ENCODE measurements around the gene A4GALT. TPM values are rescaled to one million over a fixed set of nuclear protein-coding genes. Genes with fewer than 3 reads are reported as not detected.

A4GALT gene
- total and polyA plus RNA-seq, 8 donors: 2.7 to 13.2 (median 4.7) TPM

DNA sequence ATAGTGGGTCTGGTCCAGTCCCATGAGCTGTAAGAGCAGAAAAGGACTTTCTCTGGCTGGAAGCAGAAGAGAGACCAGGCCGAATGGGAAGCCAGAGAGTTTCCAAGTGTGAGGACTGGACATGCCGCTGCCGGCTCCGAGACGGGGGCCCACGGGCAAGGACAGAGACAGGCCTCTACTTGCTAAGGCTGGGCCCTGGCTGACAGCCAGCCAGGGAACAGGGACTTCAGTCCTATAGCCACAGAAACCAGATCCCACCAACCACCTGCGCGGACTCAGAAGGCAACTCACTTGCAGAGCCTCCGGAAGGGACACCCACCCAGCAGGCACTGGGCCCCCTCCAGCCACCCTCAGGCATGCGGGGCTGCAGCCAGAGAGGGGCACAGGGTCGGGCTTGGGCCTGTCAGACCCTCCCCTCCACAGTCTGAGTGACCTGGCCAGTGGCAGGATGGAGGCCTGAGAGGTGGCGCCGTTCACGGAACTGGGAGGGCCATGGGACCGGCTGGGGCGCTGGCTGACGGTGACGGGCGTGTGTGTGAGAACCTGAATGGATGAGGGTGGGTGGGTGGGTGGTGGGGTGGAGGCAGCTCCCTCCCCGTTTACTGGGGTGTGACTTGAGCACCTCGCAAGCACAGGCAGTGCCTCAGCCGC is 47.8 kb upstream of the A4GALT start:
- Histone ChIP-seq H3K27me3 (no peaks in the 10 kb centered on the region), H3K36me3 (no peaks in the 10 kb centered on the region), H3K9me3 (no peaks in the 10 kb centered on the region), H3K4me1 (peaks cover 5 to 12% (median 12%) of the 10 kb centered on the region in 3 donors), H3K27ac (no peak overlapping the region), H3K4me3 (no peak overlapping the region)
- TF ChIP-seq CTCF (IDR thresholded peaks at IDR 0.05): no peak
- WGBS, 2 donors: 92 to 96% methylated on average over 21 to 22 of the region's 22 CpGs
- ATAC-seq (no peak), FAIRE-seq (no peak), DNase-seq (peak in 1 of 6 donors; percentile 74)
- intact Hi-C loops (cut with DNase I): no loop called here

- FAIRE-seq (no peak), ATAC-seq (no peak), DNase-seq (no peak)
- Histone ChIP-seq H3K27ac (no peak overlapping the region), H3K4me1 (peaks cover 5 to 12% (median 12%) of the 10 kb centered on the region in 3 donors), H3K27me3 (no peaks in the 10 kb centered on the region), H3K9me3 (no peaks in the 10 kb centered on the region), H3K36me3 (no peaks in the 10 kb centered on the region), H3K4me3 (no peak overlapping the region)
- no peak for TF ChIP-seq CTCF (IDR thresholded peaks at IDR 0.05)
- intact Hi-C loops (cut with DNase I): no loop called here
- 74 to 78% methylated on average over 8 of the region's 8 CpGs for WGBS, 2 donors
Observed at GRCh38 chr22:42766860-42767259, 46.2 kb upstream of the A4GALT start.

- no peak overlapping the region for H3K4me3 ChIP-seq
- H3K4me1 ChIP-seq: peaks cover 0 to 7% (median 7%) of the 10 kb centered on the region in 3 donors
- H3K36me3 ChIP-seq: no peaks in the 10 kb centered on the region
- H3K27ac ChIP-seq: no peak overlapping the region
- no peaks in the 10 kb centered on the region for H3K27me3 ChIP-seq
- DNase-seq (no peak), ATAC-seq (no peak), FAIRE-seq (no peak)
- WGBS, 2 donors: 70 to 72% methylated on average over 11 of the region's 11 CpGs
- TF ChIP-seq CTCF (IDR thresholded peaks at IDR 0.05): no peak
- intact Hi-C loops (cut with DNase I): no loop called here
- H3K9me3 ChIP-seq: no peaks in the 10 kb centered on the region
Observed at GRCh38 chr22:42764895-42765363, 44.3 kb upstream of the A4GALT start.

DNA sequence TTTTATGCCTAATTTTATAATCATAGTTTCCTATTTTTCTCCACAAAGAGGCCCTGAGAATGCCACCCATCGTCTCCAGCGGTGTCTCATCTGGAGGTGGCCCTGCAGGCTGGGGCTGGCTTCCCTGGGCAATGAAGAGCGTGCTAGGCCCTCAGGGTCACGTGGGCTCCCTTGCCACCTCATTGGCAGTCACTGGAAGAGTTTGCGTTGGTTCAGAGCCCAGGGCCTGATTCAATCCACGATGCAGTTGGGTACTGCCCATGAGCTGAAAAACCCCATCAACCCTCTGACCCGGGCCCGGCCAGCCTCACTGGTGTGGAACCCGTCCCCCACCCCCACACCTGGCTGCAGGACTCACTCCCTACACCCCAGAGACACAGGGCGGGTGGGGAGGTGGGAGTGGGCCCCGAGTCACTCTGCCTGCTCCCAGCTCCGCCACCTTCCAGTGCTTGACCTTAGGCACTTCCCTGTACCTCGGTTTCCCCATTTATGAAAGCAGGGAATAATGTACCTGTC is 43.4 kb upstream of the A4GALT start:
- intact Hi-C loops (cut with DNase I): no loop called here
- TF ChIP-seq CTCF (IDR thresholded peaks at IDR 0.05): no peak
- H3K9me3 ChIP-seq: no peaks in the 10 kb centered on the region
- H3K36me3 ChIP-seq: no peaks in the 10 kb centered on the region
- H3K27me3 ChIP-seq: no peaks in the 10 kb centered on the region
- H3K27ac ChIP-seq: no peak overlapping the region
- no peaks in the 10 kb centered on the region for H3K4me1 ChIP-seq
- FAIRE-seq (no peak), DNase-seq (no peak), ATAC-seq (no peak)
- no peak overlapping the region for H3K4me3 ChIP-seq
- 74 to 88% methylated on average over 13 of the region's 13 CpGs for WGBS, 2 donors

Data from pancreas (tissue), 10 donors.